Stimulated activated CD8-positive, alpha-beta memory T cell treated with anti-CD3 and anti-CD28 coated beads, Interleukin-4, amount 100 ng/mL, for 1 hour (primary cell): Measurements from ENCODE around the gene GALK2.

Experiments used
- DNase-seq, 2 donors: peaks; one replicate each; pipeline ENCODE4 v3.0.0-alpha.2; 2020; ENCODE audit warnings: low read depth in 2 of 2, low spot score in 1 of 2

Gene GALK2

GRCh38 chr15:49278751-49279150, 108.7 kb downstream of the GALK2 start:
- no peak for DNase-seq

- DNase-seq, result no peak
Observed at GRCh38 chr15:49279521-49280456, 109.7 kb downstream of the GALK2 start.

- no peak for DNase-seq
Observed at GRCh38 chr15:49282366-49282765, 112.3 kb downstream of the GALK2 start.

- no peak for DNase-seq
Observed at GRCh38 chr15:49286649-49287404, 116.8 kb downstream of the GALK2 start.

- no peak for DNase-seq
Observed at GRCh38 chr15:49287481-49287880, 117.4 kb downstream of the GALK2 start.

GRCh38 chr15:49288391-49288790, 118.3 kb downstream of the GALK2 start:
- no peak for DNase-seq

- no peak for DNase-seq
Observed at GRCh38 chr15:49290191-49290590, 120.1 kb downstream of the GALK2 start.

- DNase-seq, result no peak
Observed at GRCh38 chr15:49293941-49294340, 123.9 kb downstream of the GALK2 start.

GRCh38 chr15:49296258-49296657, 126.2 kb downstream of the GALK2 start:
- no peak for DNase-seq

- DNase-seq, result no peak
Observed at GRCh38 chr15:49297584-49297983, 127.5 kb downstream of the GALK2 start.

- DNase-seq, result no peak
Observed at GRCh38 chr15:49300856-49301255, 130.8 kb downstream of the GALK2 start.

- DNase-seq, result no peak
Observed at GRCh38 chr15:49301562-49301961, 131.5 kb downstream of the GALK2 start.

GRCh38 chr15:49303003-49303402, 133.0 kb downstream of the GALK2 start:
- no peak for DNase-seq

- DNase-seq, result no peak
Observed at GRCh38 chr15:49306551-49306950, 136.5 kb downstream of the GALK2 start.

- DNase-seq, result no peak
Observed at GRCh38 chr15:49308686-49309085, 138.6 kb downstream of the GALK2 start.

GRCh38 chr15:49309889-49310288, 139.8 kb downstream of the GALK2 start:
- no peak for DNase-seq

GRCh38 chr15:49313650-49314049, 143.6 kb downstream of the GALK2 start:
- no peak for DNase-seq

- DNase-seq, result no peak
Observed at GRCh38 chr15:49314716-49315115, 144.7 kb downstream of the GALK2 start.

- DNase-seq, result no peak
Observed at GRCh38 chr15:49315391-49315823, 145.4 kb downstream of the GALK2 start.

GRCh38 chr15:49320351-49320750, 150.3 kb downstream of the GALK2 start:
- DNase-seq, result no peak

- DNase-seq, result no peak
Observed at GRCh38 chr15:49323207-49323606, 153.2 kb downstream of the GALK2 start.

GRCh38 chr15:49327927-49328326, 157.9 kb downstream of the GALK2 start:
- DNase-seq, result no peak
